HG03159 (cell line): ENCODE data around the gene MYO3B.
"Not testable (repeated sequence)": the region's sequence is repeated elsewhere in the genome, so short reads cannot be mapped to it uniquely, and the experiment has no call there.

Experiments used
- ATAC-seq: cut with Tn5 transposase; IDR thresholded peaks from one replicate; pipeline ENCODE4 v1.9.1; 2021; ENCODE audit warnings: mild to moderate bottlenecking, moderate library complexity; ENCODE audit not compliant: unreplicated experiment

Gene MYO3B

GRCh38 chr2:170206805-170207407 is 29.0 kb downstream of the MYO3B start:
- ATAC-seq, result no peak

GRCh38 chr2:170207901-170208300 is 30.0 kb downstream of the MYO3B start:
- no peak for ATAC-seq

- no peak for ATAC-seq
These were observed 31.0 kb downstream of the MYO3B start for GRCh38 chr2:170208967-170209366.

GRCh38 chr2:170212625-170213280 is 34.8 kb downstream of the MYO3B start:
- ATAC-seq, result no peak

GRCh38 chr2:170213281-170213625 is 35.3 kb downstream of the MYO3B start:
- not testable (repeated sequence) for ATAC-seq

- ATAC-seq, result no peak
These were observed 35.7 kb downstream of the MYO3B start for GRCh38 chr2:170213651-170214050.

GRCh38 chr2:170214309-170214948 is 36.5 kb downstream of the MYO3B start:
- no peak for ATAC-seq

GRCh38 chr2:170215021-170215420 is 37.1 kb downstream of the MYO3B start:
- ATAC-seq, result no peak

- ATAC-seq, result no peak
These were observed 38.5 kb downstream of the MYO3B start for GRCh38 chr2:170216428-170216827.

- ATAC-seq, result no peak
These were observed 39.0 kb downstream of the MYO3B start for GRCh38 chr2:170216981-170217380.

GRCh38 chr2:170217778-170218251 is 39.9 kb downstream of the MYO3B start:
- no peak for ATAC-seq

- ATAC-seq, result no peak
These were observed 40.5 kb downstream of the MYO3B start for GRCh38 chr2:170218456-170218855.

- no peak for ATAC-seq
These were observed 41.0 kb downstream of the MYO3B start for GRCh38 chr2:170218931-170219330.

GRCh38 chr2:170221317-170222288 is 43.7 kb downstream of the MYO3B start:
- ATAC-seq, result no peak

GRCh38 chr2:170222298-170222697 is 44.4 kb downstream of the MYO3B start:
- ATAC-seq, result no peak

GRCh38 chr2:170222842-170223241 is 44.9 kb downstream of the MYO3B start:
- no peak for ATAC-seq

- no peak for ATAC-seq
These were observed 46.8 kb downstream of the MYO3B start for GRCh38 chr2:170224692-170225294.

- ATAC-seq, result no peak
These were observed 48.3 kb downstream of the MYO3B start for GRCh38 chr2:170226216-170226615.

GRCh38 chr2:170227507-170227947 is 49.6 kb downstream of the MYO3B start:
- peak; percentile 57 for ATAC-seq

- ATAC-seq, result peak; percentile 7
These were observed 50.0 kb downstream of the MYO3B start for GRCh38 chr2:170227951-170228350.

GRCh38 chr2:170228429-170228828 is 50.5 kb downstream of the MYO3B start:
- ATAC-seq, result no peak
